NAMALWA (cell line): ENCODE data around the gene SOCS7.

ENCODE experiments used
- DNase-seq: peaks from one replicate; pipeline ENCODE4 v3.0.0-alpha.2; 2015; ENCODE audit warnings: low spot score

SOCS7 gene

DNA sequence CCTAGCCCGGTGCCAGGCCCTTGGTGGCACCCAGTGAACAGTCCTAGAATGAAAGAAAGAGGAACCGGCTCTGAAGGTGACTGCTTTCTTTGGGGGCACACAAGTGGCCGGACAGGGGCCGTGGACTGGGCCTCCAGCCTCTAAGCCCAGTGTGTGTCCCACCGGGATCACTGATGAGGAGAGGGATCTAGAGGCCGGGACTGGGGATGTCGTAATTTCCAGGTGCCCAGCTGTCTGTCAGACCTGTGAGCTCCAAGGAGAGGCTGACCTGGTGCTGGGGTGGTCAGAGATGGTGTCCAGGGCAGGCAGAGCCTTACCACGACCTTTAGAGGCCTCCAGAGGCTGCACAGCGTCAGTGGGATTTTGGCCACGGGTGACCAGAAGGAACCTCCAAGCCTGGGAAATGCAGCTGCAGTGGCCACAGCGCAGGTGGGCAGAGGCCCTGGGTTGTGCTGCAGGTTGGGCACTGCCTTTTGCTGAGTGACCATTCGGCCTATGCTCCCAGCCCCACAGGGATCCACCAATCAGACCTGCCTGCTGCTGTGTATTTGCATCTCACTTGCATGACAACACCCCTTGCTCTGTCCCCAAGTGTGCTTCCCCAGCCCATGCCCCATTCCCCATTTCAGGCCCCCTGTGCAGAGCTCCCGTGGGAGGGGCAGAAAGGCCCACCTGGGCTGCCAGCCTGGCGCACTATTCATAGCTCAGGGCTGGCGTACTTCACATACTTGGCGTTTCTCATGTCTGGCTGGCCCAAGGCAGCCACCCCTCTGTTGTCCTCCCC, 89.2 kb downstream of the SOCS7 start:
- no peak for DNase-seq

DNA sequence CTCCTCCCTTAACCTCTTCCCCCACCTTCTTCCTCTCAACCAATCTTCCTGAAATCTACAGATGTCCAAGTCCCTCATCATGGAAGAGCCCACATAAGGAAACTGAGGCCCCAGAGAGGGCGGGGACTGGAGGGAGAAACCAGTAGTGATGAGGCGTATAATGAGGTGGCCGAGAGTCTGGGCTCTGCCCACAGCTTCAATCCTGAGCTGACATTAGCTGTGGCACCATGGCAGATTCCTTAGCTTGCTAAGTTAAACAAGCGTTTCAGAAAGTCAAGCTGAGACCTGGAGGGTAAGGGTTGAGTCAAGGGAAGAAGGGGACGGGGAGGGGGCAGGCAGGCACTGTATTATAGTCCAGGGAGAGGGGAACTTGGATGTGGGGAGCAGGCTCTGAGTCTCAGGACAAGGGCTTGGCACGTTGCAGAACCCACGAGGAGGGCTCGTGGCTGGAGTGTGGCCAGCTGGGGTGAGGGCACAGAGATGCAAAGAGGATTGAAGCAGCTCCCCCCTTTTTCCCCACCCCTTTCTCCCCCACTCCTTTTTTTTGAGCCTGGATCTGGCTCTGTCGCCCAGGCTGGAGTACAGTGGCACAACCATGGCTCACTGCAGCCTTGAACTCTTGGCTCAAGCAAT, 89.9 kb downstream of the SOCS7 start:
- no peak for DNase-seq

DNA sequence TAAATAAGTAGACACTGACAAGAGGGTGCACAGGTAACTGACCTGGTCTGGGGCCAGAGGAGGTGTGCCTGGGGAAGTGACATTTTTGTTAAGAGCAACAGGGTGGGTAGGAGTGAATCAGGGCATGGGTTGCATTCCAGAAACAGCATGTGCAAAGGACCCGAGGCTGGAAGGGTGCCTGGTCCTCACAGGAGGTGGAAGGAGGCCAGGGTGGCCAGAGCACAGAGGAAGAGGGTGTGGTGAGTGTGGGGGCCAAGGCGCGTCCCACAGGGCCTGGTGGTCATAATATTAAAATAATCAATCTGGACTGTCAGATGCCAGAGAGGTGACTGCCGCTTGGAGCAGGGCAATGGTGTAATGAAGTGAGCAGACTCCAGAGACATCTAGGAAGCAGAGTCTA, 90.9 kb downstream of the SOCS7 start:
- no peak for DNase-seq

DNA sequence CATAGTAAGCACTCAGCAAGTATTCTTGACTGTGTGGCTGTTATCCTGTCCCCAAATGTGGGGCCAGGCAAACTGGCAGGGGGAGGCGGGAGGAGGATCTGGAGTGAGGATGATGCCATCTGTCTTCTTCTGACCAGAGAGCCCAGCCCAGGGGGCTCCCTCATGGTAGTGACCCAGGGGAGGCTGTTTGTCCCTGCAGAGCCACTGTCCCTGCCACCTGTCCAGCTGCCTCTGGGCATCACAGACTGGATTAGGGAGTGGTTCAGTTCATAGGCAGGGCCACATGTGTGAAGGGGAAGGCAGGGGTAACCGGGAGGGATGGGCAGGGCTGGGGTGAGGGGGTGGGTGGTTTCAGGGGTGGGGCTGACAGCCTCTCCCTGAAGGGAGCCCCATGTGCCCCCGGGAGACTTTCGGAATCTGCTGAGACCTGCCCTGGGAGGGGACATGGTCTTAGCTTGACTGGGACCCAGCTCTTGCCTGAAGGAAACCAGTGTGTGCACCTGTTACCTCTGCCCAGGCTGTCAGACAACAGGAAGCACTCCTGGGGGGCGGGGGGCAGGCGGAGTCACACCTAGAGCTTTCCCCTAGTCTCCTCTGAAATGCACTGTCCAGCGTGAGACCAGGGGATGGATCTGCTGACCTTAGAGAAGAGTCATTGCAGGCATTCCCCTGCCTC, 91.8 kb downstream of the SOCS7 start:
- no peak for DNase-seq

DNA sequence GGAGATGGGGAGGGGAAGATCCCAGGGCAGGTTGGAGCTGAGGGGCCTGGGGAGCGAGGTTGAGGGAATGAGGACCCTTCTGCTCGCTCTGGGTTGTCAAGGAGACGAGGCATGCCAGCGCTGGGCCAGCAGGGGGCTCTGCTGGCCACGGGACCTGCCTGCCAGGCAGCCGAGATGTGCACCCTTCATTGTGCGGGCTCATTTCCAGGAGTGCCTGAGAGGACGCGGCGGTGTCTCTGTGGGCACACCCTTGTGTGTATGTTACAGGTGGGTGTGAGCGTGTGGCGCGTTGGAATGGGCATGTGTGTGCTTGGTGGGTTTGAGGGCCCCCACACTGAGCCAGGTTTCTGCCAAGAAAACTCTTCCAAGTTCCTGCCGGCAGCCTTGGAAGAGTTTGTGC, 92.5 kb downstream of the SOCS7 start:
- DNase-seq = peak; percentile 72

DNA sequence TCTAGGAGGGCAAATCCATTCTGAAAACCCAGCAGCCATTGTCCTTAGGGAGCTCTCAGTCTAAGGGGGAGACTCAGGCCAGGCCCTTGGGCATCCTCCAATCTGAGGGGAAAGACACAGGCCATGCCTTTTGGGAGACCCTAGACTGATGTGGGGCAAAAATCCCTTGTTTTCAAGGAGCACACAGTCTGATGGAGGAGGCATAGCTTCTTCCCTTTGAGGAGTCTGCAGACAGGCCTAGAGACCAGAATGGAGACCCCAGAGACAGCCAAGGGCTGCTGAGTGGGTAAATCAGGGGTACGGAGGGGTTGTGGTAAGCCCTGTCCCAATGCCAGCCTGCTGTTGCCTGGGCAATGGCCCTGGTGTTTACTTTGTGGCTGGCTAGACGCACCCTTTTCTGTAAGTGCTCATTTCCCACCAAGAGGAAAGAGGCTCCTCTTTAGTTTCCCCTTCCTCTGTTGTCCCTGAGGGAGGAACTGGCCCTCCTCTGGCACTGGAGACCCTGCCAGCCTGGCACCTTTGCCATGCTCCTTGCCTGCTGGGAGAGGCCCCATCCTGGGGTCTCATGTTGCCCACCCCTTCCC, 96.0 kb downstream of the SOCS7 start:
- no peak for DNase-seq

DNA sequence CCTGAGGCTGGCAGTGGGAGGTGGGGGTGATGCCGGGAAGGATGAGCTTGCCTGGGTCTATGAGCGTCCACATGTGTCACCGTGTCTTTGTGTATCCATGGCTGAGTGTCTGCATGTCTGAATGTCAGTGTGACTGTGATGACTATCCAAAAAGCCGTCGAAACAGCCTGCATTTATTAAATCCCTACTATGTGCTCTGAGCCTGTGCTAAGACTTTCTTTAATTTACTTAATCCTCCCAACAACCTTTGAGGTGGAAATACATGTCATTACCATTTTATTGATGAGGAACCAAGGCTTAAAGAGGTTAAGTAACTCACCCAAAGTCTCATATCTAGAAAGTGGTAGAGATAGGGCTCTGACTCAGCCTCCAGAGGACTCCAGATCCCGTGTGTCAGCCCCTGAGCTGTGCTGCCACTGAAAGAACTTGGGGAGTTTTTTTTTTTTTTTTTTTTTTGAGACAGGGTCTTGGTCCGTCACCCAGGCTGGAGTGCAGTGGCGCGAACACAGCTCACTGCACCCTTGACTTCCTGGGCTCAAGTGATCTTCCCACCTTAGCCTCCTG, 96.6 kb downstream of the SOCS7 start:
- no peak for DNase-seq

DNA sequence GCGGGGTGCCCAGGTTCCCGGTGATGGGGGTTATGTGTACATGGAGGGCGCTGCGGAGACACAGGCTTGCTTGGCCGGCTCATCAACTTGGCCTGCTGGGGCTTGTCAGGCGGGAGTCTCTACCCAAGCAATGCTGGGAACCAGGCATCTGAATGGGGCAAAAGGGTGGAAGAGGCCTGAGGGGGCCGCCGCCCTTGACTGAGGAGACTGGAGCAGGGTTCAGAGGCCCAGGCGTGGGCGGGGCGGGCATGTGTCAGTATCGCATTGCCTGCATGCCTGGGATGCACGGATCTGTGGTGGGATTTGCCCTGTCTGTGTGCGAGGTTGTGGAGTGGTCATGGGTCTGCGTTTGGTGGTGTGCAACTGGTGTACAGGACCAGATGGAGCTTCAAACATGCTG, 97.7 kb downstream of the SOCS7 start:
- DNase-seq = no peak

DNA sequence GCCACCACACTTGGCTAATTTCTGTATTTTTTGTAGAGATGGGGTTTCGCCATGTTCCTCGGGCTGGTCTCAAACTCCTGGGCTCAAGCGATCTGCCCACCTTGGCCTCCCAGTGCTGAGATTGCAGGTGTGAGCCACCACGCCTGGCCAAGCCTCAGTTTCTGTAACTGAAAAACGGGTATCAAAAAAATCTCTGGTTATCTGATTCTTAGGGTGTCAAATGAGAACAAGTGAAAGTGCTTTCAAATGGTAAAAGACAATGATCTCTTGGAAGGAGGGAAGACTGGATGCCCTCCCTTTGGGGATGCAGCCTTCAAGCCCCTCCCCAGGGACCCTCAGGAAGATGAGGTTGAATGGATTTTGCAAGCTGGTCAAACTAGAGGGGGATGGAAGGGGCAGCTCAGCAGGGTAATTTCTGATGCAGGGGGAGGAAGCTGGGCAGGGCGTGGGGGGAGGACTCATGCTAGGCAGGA, 98.9 kb downstream of the SOCS7 start:
- no peak for DNase-seq

DNA sequence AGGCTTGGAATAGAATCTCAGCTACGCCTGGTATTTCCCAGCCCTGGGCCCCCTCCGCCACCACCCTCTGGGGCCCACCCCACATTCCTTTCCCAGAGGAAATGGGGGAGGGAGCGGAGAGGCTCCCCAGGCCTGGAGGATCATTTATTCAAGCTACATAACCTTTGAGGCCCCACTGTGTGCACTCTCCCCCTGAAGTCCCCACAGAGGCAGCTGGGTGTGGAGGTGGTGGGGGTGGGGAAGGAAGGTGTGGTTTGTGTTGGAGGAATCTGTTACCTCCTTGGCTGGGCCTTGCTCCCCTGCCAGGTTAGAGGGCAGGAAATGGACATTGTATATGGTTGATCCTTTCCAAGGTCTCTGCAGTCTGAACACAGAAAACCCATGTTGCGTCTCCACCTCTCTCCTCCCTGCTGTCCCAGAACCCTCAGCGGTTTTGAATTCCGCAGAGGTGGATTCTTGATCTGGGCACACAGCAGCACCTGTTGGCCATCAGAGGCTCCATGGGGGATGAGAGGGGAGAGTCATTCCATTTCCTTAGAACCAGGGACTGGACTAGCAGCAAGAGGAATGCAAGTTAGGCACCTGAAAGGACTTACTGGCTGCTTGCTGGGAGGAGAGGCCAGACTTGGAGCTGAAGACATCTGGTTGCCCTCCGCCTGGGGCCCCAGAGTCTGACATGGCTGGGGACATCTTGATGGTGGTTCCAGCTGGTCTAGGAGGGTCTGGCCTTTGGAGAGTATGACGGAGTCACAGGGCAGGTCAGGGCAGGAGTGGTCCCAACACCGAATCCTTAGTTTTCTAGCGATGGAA, 99.6 kb downstream of the SOCS7 start:
- DNase-seq = no peak

DNA sequence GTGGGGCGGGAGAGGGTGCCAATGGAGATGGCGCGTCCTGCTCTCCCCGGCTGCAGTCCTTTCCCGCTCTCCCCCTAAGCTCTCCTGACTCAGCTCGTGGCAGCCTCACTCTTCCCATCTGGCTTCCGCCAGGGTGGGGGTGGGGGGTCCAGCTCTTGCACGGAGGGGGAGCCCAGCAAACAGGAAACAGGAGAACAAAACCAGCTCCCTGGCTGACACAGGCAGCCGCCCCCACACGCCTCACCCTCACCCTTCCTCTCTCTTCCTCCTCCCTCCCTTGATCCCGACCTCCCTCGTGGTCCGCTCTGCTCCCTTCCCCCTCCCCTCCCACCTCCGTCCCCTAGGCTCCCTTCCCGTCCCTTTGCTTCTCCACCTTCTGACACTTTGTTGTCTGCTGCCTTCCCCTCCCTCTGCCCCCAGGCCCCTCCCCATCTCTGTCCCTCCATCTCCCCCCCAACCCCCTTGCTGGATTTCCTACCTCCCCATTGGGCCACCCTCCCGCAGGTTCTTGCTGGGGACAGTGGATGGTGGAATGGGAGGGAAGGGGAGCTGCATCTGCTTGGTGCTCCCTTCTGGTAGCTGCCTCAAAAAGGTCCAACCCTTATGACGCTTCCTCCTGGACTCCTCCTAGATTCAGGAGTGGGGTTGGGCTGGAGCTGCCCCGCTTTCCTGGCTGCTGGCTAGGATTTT, 100.3 kb downstream of the SOCS7 start:
- DNase-seq = no peak

DNA sequence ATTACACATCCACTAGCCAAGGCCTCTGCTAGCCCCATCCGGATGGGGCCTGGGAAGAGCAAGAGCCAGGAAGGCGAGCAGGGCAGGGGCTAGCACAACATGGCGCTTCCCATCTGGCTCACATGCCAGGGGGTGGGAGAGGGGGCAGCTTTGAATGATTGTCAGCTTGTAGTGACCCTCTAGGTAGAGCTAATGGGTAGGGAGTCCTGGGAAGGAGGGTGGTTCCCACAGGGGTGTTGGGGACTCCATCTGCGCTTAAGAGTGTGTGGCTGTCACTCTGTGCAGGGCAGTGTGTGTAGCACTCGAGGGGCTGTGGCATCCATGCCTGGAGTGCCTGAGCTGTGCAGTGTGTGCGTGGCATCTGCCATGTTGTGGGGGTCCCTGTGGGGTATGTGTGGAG, 101.1 kb downstream of the SOCS7 start:
- DNase-seq = no peak

DNA sequence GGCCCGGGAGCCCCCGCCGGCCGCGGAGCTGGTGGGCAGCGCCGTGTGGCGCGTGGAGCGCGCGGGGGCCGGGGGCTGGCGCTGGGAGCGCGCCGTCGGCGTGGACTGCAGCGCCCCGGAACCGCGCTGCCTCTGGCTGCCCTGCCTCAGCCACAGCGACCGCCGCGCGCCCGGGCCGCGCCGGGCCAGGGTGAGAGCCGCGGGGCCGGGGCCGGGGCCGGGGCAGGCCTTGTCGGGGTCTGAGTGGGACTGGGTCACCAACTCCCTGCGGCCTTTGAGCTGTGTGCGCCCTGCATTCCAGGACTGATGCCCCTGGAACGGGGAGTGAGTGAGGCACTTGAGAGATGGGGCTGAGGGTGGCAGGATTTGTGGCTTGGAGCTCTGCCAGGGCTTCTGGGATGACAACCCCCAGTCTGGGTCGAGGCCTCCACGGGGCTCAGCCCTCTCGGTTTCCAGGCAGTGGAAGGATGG, 102.3 kb downstream of the SOCS7 start:
- DNase-seq = no peak

DNA sequence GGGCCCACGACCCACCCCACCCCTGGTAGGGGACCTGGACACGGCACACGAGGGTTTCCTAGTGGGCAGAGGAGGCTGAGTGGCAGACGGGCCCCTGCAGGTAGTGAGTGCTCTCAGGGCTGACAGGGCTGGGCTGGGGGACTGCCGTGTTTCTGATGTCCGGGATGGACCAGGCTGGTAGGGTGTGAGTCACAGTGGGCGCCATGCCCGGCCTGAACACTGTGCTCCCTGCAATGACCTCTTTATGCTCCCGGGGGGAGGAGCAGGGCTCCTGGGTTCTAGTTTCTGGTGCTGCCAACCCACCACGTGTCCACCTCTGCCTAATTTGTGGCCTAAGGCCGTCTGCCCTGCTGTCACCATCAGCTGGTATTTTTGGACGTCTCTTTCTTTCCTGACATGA, 102.9 kb downstream of the SOCS7 start:
- no peak for DNase-seq
